GM11168 (cell line): ENCODE measurements around the gene SLC4A1.

Experiments used
- in situ Hi-C: fragments of 300-500 bp; cut with MboI; formaldehyde crosslinking; loops from one replicate; pipeline ENCODE4 v1.12.0; 2022; ENCODE audit warnings: low sequenced_read_pairs; ENCODE audit not compliant: unreplicated experiment

Gene SLC4A1

DNA sequence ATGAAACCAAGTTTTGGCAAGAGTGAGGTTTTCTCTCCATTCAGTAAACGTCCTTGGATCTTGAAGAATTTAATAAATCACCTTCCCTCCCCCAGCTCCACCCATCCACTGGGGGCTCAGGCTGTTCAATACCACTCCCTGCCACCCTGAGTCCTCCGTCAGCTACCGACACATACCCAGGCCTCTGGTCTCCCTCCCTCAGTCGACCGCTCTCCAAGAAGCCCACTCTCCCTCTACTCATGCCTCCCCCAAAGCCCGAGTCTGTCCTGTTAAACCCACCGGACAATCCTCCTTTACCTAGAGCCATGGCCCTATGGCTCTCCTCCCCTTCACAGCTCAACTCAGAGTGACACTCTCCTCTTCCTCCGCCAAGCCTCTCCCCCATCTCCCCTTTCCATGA is 19.7 kb upstream of the SLC4A1 start:
- in situ Hi-C loops: no loop called here

- in situ Hi-C loops: no loop called here
These were observed 16.1 kb upstream of the SLC4A1 start for GRCh38 chr17:44284024-44284400.

DNA sequence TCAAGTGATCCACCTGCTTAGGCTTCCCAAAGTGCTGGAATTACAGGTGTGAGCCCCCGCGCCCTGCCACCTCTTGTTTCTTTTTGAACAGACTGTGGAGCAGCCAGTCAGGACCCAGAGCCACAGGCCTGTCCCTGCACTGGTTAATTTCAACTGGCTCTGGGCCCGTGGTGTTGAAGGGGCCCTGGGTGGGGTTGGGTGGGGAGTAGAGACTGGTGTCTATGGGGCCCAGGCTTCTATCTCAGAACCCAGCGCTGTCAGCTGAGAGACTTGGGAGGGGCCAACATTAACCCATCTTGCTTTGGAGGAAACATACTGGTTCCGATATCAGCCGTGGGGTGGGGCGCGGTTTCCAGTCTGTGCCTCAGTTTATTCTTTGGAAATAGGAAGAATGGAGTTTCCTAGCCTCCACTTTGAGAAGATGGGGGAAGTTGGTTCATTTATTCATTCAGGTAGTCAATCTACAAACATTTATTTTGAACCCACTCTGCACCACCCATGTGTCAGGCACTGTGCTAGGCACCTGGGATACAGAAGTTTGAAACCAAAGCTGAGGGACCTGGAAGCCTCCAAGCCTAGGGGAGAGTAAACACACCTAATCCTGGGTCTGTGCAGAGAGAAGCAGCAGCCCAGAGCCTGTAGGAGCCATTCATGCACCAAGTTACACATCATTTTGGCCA is 15.5 kb upstream of the SLC4A1 start:
- in situ Hi-C loops: no loop called here

DNA sequence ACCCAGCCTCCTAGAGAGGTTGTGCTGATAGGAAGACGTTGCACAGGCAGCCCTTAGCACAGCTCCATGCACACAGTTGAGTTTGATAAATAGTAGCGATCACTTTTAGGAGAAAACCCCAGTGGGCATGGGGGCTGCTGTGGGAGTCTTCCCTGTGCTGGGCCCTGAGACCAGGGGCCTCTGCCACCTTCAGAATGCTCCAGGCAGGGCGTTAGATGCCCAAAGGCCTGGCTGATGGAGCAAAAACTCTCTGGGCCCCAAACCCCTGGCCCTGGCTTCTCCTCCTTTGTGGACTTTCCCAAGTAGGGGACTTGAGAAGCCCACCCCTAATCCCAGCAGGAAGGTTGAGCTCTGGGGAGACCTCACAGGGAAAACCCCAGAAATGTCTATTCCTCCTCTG is 14.3 kb upstream of the SLC4A1 start:
- in situ Hi-C loops: no loop called here

DNA sequence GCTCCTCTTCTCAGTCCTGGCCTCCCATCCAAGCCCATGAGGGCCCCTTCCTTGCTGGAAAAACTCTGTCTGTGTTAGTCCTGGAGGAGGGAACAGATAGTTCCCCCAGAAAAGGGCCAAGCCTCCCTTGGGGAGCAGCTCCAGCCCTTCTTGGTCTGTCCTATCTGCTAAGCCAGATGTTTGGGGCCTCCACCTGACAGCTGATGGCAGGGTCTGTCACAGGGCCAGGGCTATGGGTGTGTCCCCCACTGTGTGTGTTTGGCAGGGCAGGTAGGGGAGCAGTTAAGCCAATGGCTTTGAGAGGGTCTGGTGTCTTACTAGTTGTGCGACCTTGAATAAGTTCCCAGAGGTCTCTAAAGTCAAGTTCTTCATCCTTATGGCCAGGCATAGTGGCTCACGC is 13.6 kb upstream of the SLC4A1 start:
- in situ Hi-C loops: no loop called here

GRCh38 chr17:44280392-44280937 is 12.5 kb upstream of the SLC4A1 start:
- in situ Hi-C loops: no loop called here

- in situ Hi-C loops: no loop called here
These were observed 11.9 kb upstream of the SLC4A1 start for GRCh38 chr17:44279666-44280391.

DNA sequence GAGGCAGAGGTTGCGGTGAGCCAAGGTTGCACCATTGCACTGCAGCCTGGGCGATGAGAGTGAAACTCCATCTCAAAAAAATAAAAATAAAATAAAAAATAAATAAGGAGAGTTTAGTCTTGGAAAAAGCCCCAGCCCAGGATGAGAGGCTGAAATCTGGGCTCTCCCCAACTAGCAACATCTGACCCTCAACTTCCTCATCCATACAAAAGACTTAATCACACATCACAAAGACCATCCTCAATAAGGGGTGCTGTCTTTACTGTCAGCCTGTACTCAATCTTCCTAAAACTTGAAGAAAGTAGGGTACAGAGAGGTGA is 11.4 kb upstream of the SLC4A1 start:
- in situ Hi-C loops: no loop called here

GRCh38 chr17:44277976-44278375 is 10.0 kb upstream of the SLC4A1 start:
- in situ Hi-C loops: no loop called here

- in situ Hi-C loops: no loop called here
These were observed 5.7 kb upstream of the SLC4A1 start for GRCh38 chr17:44273607-44274006.

DNA sequence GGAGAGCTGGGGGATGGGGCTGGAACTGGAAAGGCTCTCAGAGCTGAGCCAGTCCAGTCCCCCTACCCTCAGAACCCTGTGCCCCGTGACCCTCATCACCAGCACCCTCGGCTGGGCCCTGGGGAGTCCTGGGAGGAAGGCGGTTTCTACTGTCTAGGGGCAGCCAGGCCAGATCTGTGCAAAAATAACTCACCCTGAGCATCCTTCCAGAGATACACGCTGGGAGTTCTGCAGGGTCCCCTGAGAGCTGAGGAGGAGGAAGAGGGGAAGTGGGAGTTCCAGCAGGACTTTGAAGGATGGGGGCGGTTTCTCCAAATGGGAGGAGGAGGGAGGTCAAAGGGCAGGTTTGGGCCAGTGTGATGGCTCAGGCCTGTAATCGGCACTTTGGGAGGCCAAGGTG is 5.0 kb upstream of the SLC4A1 start:
- in situ Hi-C loops: no loop called here

DNA sequence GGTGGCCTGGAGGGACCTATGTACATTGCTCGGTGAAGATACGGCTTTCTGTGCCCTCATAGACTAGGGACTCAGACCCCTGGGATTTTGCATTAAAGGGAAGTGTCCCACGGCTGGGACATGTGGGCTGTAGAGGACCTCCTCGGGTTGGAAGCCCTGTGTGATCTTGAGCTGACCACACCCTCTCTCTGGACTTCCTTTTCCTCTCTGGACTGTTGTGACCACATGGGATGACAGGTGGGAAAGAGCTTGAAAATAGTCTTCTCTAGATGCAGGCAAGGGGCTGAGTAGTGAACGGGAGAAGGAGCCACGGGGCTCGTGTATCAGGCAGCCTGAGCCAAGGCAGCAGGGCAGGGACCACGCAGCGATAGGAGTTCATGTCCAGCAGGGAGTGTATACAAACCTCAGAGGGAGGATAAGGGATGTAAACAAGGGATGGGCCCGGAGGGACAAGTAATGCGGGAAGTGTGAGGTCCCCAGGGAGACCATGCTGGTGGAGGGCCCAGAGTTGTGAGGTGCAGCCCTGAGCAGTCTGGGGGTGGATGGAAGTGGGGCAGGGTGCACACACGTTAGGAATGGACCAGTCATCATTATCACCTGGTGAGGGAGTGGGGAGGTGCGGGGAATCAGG is 4.5 kb upstream of the SLC4A1 start:
- in situ Hi-C loops: no loop called here

DNA sequence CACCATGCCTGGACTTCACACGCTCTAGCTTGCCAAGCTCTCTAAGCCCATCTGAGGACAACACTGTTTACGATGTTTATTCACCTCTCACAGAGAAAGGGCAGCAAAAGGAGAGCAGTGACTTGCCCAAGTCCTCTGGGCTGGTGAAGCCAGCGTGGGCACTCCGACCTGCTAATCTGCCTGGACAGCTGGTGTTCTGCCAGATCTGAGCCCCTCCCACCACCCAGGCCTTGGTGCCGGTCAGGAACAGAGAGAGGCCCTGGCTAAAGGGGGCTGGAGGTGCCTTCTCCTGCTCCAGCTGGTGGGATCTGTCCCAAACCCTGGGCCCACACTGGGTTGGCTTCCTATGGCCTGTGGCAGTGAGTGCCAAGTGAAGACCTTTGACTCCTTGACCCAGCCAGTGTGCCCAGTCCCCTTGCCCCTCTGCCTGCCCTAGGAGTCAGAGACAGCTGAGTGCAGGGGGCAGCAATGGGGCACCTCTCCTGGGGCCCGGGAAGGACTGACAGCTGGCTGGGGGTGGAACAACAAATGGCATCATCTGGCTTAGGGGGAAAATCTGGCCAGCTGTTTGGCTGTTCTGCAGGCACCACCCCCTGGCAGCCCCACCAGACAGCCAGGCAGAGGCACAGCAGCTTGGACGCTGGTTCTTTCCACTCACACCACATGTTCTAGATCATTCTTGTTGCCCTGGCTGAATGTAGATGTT is 1.8 kb upstream of the SLC4A1 start:
- in situ Hi-C loops: no loop called here

DNA sequence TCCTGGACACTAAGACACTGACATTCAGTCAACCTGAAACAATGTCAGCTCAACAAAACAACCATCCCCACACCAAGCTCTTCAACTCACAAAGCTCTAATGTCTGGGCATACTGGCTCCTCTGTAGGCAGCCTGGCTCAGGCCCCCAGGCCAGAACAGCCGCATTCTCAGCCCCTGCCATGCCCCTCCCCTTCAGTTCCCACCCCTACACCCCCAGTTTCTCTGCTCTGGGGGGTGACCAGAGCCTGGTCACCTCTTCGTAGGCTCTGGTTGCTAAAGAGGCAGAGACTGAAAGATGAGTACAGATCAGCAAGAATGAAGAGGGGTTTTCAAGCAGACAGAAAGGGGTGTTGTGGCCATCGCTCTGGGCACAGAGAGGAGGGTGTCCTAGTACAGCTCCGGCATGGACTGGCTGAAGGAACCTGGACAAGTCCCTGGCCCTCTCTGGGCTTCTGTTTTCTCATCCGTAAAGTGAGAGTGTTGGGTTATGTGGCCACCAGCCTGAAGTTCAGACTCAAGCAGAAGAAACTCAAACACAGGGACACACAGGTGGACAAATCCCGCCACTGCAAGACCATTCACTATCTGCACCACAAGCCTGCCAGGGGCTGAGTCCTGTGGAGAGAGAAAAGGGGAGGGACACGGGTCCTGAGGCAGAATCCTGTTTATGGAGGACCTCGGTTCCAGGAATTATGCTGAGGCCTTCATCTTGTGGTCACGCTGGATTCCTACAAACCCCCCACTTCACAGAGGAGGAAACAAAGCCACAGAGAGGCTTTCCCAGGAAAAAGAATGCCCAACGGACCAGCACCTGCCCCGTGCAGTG is 987 bp upstream of the SLC4A1 start:
- in situ Hi-C loops: no loop called here

DNA sequence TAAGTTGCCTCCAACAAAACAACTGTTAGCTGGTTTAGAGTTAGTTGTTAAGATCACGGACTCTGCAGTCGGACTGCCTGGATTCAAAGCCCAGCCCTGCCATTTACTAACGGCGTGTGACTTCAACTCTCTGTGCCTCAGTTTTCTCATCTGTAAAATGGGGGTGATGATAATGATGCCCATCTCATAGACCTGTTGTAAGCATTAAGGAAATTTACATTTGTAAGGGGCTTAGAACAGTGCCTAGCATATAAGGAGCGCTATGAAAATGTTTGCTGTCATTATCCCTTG is 825 bp downstream of the SLC4A1 start:
- in situ Hi-C loops: no loop called here

DNA sequence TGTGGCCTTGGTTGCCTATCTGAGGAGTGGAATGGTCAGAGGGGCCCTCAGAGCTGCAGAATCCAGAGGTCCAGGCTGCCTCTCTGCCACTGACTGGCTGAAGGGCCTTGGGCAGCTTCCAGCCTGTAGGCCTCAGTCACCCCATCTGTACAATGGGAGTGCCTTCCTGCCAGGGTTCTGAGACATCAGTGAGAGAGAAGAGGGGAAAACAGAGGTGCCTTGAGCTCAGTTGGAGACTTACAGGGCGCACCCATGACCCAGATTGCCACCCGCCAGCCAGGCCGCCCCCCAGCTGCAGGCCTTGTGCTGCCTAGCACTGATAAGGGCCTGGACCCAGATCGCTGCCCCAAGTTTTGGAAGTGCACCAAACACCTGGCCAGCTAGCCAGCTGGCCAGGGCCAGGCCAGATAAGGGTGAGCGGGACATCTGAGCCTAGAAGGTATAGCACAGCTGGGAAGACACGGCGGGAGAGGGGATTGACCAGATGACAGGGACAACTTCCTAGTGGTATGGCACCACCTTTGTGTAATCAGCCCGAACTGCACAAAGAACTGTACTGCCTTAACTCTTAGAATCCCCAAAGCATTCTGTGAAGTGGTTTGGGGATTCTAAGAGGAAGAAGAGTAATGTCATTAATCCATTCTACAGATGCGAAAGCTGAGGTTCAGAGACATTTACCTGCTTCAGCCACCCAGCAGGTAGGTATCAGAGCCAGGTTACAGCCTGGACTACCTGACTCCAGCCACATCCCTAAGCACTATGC is 1.4 kb downstream of the SLC4A1 start:
- in situ Hi-C loops: no loop called here

DNA sequence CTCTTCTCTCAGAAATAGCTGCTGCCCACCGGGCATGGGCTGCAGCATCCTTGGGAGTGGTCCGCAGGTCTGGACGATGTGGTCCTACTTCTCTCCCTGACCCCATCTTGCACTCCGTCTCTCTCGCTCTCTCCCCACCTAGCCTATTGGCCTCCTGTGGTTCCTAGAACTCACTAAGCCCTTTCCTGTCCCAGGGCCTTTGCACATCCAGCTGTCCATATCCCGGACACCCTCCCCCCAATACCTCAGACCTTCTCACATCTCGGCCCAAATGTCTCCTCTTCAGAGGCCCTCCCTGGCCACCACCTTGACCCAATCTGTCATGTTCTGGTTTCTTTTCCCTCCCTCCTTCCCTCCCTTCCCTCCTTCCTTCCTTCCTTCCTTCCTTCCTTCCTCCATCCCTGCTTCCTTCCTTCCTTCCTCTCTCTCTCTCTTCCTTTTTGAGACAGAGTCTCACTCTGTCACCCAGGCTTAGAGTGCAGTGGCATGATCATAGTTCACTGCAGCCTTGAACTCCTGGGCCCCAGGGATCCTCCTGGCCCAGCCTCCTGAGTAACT is 4.5 kb downstream of the SLC4A1 start:
- in situ Hi-C loops: no loop called here

- in situ Hi-C loops: no loop called here
These were observed 5.2 kb downstream of the SLC4A1 start for GRCh38 chr17:44262654-44263225.

GRCh38 chr17:44260296-44260695 is 7.6 kb downstream of the SLC4A1 start:
- in situ Hi-C loops: no loop called here
